Measurements from ENCODE around the gene TMEM40.
A peak's percentile ranks its signal among the peaks of the same experiment; 100 is the strongest.
"Not testable (repeated sequence)": the region's sequence is repeated elsewhere in the genome, so short reads cannot be mapped to it uniquely, and the experiment has no call there.

Gene TMEM40

GRCh38 chr3:12759097-12759679, at the start of gene TMEM40:
TMEM40 (minus strand) TSS chr3:12759259; CDS start chr3:12749832, 9,427 bp downstream.
- DNase-seq, result no peak

DNA sequence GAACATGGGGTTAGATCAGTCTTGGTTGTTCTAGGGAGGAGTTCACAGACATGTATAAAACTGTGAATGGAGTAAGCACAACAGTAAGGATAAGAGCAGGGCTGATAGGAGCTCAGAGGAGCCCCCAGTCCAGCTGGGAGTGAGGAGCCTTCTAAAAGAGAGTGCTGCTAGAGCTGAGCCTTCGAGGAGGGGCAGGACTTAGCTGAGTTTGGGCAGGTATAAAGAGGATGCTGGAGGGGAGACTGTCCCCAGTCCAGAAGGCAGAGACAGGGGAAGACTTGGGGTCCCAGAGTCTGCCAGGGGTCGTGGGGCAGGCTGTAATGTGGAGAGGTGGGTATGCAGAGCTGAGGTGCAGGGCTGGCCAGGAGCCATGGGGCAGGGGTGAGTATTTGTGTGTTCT, 49.5 kb upstream of the TMEM40 start:
- no peak for DNase-seq

GRCh38 chr3:12807601-12808359, 48.7 kb upstream of the TMEM40 start:
- DNase-seq, result no peak

DNA sequence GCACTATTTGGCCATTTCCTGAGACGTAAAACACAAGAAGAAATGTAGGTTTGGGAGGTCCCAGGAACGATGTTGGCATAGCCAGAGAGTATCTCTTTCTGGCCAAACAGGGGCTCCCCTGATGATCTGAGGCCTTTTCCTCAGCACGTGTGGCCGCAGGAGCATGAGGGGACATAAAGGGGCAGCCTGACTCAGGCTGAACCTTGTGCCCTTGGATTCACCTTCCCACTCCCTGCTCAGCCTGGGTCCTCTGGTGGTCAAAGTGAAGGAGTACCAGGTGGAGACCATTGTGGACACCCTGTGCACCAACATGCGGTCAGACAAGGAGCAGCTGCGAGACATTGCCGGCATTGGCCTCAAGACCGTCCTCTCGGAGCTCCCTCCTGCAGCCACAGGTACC, 48.0 kb upstream of the TMEM40 start:
- no peak for DNase-seq

- no peak for DNase-seq
Measured at GRCh38 chr3:12803371-12803770, 44.3 kb upstream of the TMEM40 start.

GRCh38 chr3:12799525-12800440, 40.7 kb upstream of the TMEM40 start:
- no peak for DNase-seq

DNA sequence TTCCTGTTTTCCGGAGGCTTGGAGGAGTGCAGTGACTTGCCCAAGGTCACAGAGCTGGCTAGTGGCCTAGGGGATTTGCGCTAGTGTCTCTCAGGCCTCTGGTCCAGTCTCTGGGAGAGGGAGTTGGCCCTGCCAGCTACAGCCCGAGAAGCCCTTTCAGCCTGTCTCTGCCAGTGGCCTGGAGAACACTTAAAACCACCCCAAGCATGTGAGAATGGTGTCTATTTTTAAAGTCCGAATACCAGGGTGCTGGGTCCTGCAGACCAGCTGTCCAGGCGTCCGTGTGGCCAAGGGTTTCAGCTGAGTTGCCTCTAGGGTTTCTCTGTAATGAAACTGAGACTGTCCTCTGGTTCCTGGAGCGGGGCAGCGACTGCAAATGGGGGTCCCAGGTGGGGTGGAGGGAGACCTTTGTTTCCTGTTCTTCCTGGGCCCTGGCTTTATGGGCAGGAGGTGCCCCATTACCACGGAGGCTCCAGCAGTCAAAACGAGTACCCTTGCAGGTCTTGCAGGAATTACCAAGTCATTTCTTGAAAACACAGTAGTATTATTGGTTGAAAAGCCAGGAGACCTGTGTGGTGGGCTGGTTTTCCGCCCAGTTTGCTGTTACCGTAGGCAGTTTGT, 39.6 kb upstream of the TMEM40 start:
- DNase-seq, result no peak

DNA sequence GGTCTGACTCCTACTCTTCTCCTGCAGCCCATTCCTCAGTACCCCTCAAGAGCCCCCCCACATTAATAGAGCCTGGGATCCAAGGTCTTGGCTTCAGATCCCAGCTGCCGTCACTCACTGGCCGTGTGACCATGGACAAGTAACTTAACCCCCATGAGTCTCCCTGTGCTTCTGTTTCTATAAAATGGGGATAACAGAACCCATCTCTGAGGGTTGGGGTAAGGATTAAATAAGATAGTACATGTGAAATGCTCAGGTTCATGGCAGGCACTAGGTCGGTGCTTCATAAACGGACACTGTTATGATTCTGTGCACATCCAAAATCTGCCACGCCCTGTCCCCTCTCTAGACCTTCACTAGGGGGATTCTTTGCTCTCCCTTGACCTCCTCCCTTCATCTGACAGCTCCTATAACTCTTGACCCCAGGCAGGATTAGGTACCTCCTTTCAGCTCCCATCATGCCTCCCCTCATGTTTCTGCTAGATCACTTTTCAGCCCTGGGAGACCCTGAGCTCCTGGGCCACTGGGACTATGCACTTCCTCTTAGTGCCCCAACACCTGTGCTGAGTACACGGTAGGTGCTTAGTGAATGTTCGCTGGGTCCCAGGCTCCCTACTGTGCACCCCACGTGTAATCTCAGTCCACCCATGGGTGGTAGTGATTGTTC, 39.0 kb upstream of the TMEM40 start:
- DNase-seq, result no peak

DNA sequence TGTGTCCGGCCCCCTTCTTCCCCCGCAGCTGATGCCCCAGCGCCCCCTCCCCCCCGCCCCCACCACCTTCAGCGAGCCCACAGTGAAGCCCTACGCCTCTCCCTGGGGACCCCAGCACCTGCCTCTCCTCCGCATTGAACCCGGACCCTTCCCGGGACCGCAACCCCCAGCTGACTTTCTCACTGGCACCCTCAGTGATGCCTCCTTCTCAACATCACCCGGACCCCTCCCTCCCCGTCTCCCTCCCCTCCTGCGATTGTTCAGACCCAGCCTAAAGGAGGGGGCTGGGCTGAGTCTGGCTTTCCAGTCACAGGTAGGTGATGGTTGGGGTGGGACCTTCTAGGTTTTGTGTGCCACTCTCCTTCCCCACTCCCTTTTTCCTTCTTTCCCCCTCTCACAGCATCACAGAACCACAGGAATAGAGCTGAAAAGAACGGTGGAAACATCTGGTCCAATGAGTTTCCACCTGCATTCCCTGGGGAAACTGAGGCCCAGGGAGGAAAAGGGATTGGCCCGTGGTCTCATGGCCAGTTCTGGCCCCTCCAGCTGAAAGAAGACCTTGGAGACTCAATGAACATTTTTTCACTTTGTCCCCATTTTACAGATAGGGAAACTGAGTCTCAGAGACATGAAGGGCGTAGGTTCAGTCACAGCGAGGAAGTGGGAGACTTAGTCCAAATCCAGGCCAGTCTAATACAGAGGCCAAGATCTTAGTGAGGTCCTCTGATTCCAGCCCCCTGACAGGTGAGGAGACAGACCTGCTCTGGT, 38.2 kb upstream of the TMEM40 start:
- DNase-seq, result no peak

DNA sequence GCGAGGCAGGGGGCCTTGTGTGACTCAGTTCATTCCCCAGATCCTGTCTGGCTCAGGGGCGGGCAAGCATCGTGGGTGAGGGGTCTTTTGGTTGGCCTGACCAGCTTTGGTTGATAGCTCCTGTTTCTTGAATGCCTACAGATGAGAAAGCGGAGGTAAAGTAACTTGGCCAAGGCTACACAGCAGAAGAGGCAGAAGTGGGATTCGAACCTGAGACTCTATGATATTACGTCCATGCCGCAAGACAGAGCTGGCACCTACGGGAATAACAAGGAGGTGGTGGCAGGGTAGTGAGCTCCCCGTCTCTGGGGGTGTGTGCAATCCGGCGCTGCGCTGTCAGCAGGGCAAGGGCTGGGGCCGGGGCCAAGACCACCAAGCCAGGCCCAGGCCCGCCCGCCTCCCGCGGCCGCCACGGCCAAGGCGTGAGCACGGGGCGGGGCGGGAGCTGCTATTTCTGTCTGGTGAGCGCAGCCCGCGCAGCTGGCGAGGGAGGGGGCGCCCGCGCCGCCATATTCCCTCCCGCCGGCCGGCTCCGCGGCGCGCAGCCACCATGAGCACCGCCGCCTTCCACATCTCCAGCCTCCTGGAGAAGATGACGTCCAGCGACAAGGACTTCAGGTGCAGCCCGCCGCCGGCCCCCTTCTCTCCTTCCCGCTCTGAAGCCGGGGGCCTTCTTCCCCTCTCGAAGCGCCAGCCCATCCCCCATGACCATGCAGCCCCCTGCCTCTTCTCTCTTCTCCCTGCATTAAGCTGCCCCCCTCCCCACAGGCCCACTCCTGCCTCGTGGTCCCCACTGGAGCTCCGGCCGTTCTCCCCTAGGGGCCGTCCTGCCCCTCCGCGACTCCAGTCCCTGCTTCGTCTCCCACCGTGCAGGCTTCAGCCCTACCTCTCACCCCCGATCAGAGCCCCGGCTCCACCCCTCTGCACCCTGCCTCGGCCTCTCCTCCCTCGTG, 37.4 kb upstream of the TMEM40 start, which contains the start of gene CAND2:
Gene CAND2 (plus strand): TSS at position 510 of the 953 bp plus-strand sequence. CDS start 41 bp downstream, at position 551.
- DNase-seq, result peak; percentile 13

DNA sequence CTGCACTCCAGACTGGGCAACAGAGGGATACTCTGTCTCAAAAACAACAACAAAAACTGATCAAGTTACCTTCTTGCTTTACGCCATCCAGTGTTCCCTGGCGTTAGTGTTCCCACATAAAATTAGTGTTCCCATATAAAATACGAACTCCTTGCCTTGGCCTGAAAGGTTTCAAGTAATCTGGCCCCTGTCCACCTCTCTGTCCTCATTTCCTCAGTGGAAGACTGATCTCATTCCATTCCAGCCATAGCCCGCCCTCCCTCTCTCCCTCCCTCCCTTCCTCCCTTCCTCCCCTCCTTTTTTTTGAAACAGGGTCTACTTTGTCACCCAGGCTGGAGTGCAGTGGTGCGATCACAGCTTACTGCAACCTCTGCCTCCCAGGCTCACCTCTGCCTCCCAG, 34.6 kb upstream of the TMEM40 start:
- DNase-seq, result no peak

DNA sequence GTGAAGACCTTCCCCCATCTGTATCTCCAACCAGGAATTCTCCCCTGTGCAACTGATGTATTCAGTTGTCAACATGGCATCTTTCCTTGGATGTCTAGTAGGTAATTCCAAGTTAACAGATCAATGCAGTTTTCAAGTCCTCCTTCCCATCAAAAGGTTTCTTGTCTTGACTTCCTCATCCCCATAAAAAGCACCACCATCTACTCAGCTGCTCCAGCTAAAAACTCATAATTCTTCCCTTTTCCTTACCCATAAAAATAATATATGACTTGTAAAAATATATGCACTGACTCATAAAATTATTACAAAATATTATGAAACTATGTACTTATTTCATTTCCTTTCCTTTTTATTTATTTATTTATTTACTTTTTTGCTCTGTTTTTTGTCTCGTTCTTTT, 32.4 kb upstream of the TMEM40 start:
- no peak for DNase-seq

DNA sequence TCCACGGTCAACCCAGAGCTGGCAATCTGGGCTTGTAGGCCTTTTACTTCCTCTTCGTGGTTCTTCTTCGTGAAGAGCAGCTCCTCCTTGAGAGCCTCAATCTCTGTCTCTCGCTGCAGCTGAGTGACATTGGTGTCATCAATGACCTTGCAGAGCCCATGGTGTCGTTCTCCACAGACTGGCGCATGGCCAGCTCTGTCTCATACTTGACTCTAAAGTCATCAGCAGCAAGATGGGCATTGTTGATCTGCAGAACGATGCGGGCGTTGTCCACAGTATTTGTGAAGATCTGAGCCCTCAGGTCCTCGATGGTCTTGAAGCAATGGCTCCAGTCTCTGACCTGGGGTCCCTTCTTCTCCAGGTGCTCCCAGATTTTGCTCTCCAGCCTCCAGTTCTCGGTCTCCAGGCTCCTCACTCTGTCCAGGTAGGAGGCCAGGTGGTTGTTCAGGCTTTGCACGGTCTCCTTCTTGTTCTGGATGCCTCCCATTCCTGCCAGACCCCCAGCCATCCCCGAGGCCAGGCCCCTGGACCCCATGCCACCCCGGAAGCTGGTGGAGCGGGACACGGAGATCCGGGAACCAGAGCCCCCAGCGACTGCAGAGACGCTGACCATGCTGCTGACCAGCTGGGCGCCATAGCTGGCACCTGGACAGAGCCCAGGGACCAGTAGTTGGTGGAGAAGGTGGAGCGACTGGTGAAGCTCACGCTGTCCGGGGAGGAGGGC, 29.1 kb upstream of the TMEM40 start:
- not testable (repeated sequence) for DNase-seq

- peak; percentile 37 for DNase-seq
Measured at GRCh38 chr3:12787346-12787745, 28.3 kb upstream of the TMEM40 start.

DNA sequence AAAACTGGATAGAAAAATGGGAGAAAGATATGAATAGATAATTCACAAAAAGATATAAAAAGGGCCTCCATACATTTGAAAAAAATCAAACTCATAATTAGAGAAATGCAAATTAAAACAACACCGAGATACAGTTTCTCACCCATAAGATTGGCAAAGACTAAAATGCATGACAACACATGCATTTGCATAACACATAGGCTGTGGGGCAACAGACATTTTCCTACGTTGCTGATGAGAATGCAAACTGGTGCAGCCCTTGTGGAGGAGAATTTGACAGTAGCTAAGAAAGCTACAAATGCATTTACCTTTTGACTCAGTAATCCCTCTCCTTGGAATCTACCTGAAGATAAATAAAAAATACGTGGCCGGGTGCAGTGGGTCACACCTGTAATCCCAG, 26.0 kb upstream of the TMEM40 start:
- DNase-seq, result no peak

- DNase-seq, result no peak
Measured at GRCh38 chr3:12782172-12782815, 23.2 kb upstream of the TMEM40 start.

- no peak for DNase-seq
Measured at GRCh38 chr3:12780751-12781150, 21.7 kb upstream of the TMEM40 start.

DNA sequence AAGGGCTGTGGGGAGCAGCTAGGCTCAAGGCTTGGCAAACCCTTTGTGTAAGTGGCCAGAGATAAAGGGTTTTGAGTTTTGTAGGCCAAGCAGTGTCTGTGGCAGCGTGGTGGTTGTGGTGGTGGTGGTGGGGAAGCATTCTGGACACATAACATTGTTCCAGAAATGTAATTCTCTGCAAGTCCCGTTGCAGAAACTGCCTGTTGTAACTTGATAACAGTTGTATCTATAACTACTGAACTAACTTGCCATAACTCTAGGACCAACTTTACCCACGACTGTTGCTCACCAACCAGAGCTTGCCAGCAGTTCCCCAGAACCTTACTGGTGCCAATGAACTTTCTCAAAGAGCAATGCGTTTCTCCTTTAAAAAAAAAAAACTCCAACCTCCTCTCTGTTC, 18.1 kb upstream of the TMEM40 start:
- DNase-seq, result no peak

DNA sequence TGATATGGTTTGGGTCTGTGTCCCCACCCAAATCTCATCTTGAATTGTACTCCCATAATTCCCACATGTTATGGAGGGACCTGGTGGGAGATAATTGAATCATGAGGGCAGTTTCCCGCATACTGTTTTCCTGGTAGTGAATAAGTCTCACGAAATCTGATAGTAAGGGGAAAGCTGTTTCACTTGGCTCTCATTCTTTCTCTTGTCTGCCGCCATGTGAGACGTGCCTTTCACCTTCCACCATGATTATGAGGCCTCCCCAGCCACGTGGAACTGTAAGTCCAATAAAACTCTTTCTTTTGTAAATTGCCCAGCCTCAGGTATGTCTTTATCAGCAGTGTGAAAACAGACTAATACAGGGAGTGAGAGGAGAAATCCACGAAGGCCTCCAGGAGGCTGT, 16.9 kb upstream of the TMEM40 start:
- not testable (repeated sequence) for DNase-seq

All from stimulated activated naive CD4-positive, alpha-beta T cell treated with Interleukin-2 at 50 U/mL for 16 hours (primary cell).